GM23338 (cell line): Measurements from ENCODE around the gene POC1B. TPM values are rescaled to one million over a fixed set of nuclear protein-coding genes. Genes with fewer than 3 reads are reported as not detected.

Experiments used
- ATAC-seq: fragments of 200-7000 bp; cut with Tn5 transposase; 3 replicates; pipeline ENCODE4 v1.9.1; 2020
- DNase-seq: peaks from one replicate; pipeline ENCODE4 v3.0.0-alpha.2; 2015; ENCODE audit warnings: low spot score
- H2AFZ ChIP-seq: fragments of 200-600 bp; sonication (generic); 2 replicates; pipeline ENCODE4 v1.8.0; 2016; ENCODE audit warnings: antibody characterized with exemption, mild to moderate bottlenecking, moderate library complexity
- H3F3A ChIP-seq: fragments of 200-600 bp; sonication (generic); replicated peaks from 2 replicates; pipeline ENCODE4 v1.8.0; 2017; ENCODE audit warnings: antibody characterized with exemption, mixed run types, low read depth
- H3K27ac ChIP-seq: fragments of 200-600 bp; sonication (generic); 2 replicates; pipeline ENCODE4 v1.6.1; 2016; ENCODE audit warnings: low read depth
- H3K27me3 ChIP-seq: fragments of 200-600 bp; sonication (generic); 2 replicates; pipeline ENCODE4 v1.8.0; 2016; ENCODE audit warnings: mild to moderate bottlenecking, mixed run types, moderate library complexity; ENCODE audit not compliant: insufficient read depth
- H3K36me3 ChIP-seq: fragments of 200-600 bp; sonication (generic); 2 replicates; pipeline ENCODE4 v1.8.0; 2016; ENCODE audit warnings: mild to moderate bottlenecking; ENCODE audit not compliant: insufficient read depth
- H3K4me1 ChIP-seq: fragments of 200-600 bp; sonication (generic); 2 replicates; pipeline ENCODE4 v1.8.0; 2016; ENCODE audit warnings: mild to moderate bottlenecking, moderate library complexity; ENCODE audit not compliant: insufficient read depth
- H3K4me2 ChIP-seq: fragments of 200-600 bp; sonication (generic); 2 replicates; pipeline ENCODE4 v1.7.1; 2017; ENCODE audit warnings: mixed run types
- H3K4me3 ChIP-seq: fragments of 200-600 bp; sonication (generic); 2 replicates; pipeline ENCODE4 v1.6.1; 2016; ENCODE audit warnings: mixed run types
- H3K79me2 ChIP-seq: fragments of 200-600 bp; sonication (generic); replicated peaks from 2 replicates; pipeline ENCODE4 v1.8.0; 2017; ENCODE audit warnings: mild to moderate bottlenecking; ENCODE audit not compliant: insufficient read depth
- H3K9me2 ChIP-seq: fragments of 200-600 bp; sonication (generic); 2 replicates; pipeline ENCODE4 v1.8.0; 2017; ENCODE audit not compliant: insufficient read depth
- H4K20me1 ChIP-seq: fragments of 200-600 bp; sonication (generic); replicated peaks from 2 replicates; pipeline ENCODE4 v1.8.0; 2017; ENCODE audit warnings: mild to moderate bottlenecking; ENCODE audit not compliant: insufficient read depth
- H3K27ac Mint-ChIP-seq: 2 replicates; pipeline ENCODE4 v1.8.0; 2020; ENCODE audit warnings: inconsistent platforms, mild to moderate bottlenecking, moderate library complexity, mixed read lengths
- H3K27me3 Mint-ChIP-seq: 3 replicates; pipeline ENCODE4 v1.8.0; 2022; ENCODE audit warnings: low read depth, mild to moderate bottlenecking, moderate library complexity, mixed read lengths, inconsistent platforms; ENCODE audit not compliant: insufficient read depth, poor library complexity
- H3K36me3 Mint-ChIP-seq: 3 replicates; pipeline ENCODE4 v1.8.0; 2021; ENCODE audit warnings: low read depth, mild to moderate bottlenecking, inconsistent platforms, moderate library complexity, mixed read lengths
- H3K4me1 Mint-ChIP-seq: 3 replicates; pipeline ENCODE4 v1.8.0; 2020; ENCODE audit warnings: mild to moderate bottlenecking, inconsistent platforms, mixed read lengths
- H3K4me3 Mint-ChIP-seq: 3 replicates; pipeline ENCODE4 v1.8.0; 2021; ENCODE audit warnings: moderate library complexity, mild to moderate bottlenecking, inconsistent platforms, mixed read lengths
- H3K9me3 Mint-ChIP-seq: 3 replicates; pipeline ENCODE4 v1.8.0; 2020; ENCODE audit warnings: moderate library complexity, mild to moderate bottlenecking, inconsistent platforms, mixed read lengths
- CTCF ChIP-seq, 2 experiments: fragments of 200-600 bp in 1 of 2; sonication (generic) in 1 of 2; conservative IDR thresholded peaks; 2 replicates each; pipeline versions ENCODE4 v1.5.1 to v1.6.1; 2016 to 2017; ENCODE audit warnings: antibody characterized with exemption in 2 of 2, low read depth in 2 of 2, mild to moderate bottlenecking in 2 of 2, moderate library complexity in 1 of 2
- EZH2 ChIP-seq: fragments of 200-600 bp; sonication (generic); IDR thresholded peaks from one replicate; pipeline ENCODE4 v1.8.0; 2017; ENCODE audit warnings: antibody characterized with exemption, mild to moderate bottlenecking, low read depth; ENCODE audit not compliant: unreplicated experiment
- EZH2phosphoT487 ChIP-seq: fragments of 200-600 bp; sonication (generic); IDR thresholded peaks from one replicate; pipeline ENCODE4 v1.8.1; 2018; ENCODE audit warnings: antibody characterized with exemption; ENCODE audit not compliant: unreplicated experiment
- NANOG ChIP-seq: IDR thresholded peaks from 2 replicates; pipeline ENCODE4 v1.6.1; 2016; ENCODE audit warnings: antibody characterized with exemption, borderline replicate concordance
- REST ChIP-seq: IDR thresholded peaks from one replicate; pipeline ENCODE4 v1.6.1; 2018; ENCODE audit warnings: antibody characterized with exemption; ENCODE audit not compliant: unreplicated experiment
- ZNF114 ChIP-seq: fragments of 250-450 bp; sonication (Bioruptor Pico); IDR thresholded peaks from 2 replicates; pipeline ENCODE4 v1.5.0; 2020; ENCODE audit warnings: mild to moderate bottlenecking, moderate library complexity
- ZNF331 ChIP-seq: fragments of 250-450 bp; sonication (Bioruptor Pico); IDR thresholded peaks from 2 replicates; pipeline ENCODE4 v1.5.0; 2020; ENCODE audit warnings: low read depth, mild to moderate bottlenecking, moderate library complexity
- polyA plus RNA-seq: library from polyadenylated mRNA; unstranded; fragments of >200 nt; fragmentation: Nextera tagmentation; extraction: Ambion mirVana; gene quantifications from 2 replicates; pipeline ENCODE4 v1.2.1, GENCODE V29; 2016
- total RNA-seq: library from RNA; depleted of rRNA; stranded (reverse); fragments of >200 nt; shearing (Covaris generic); gene quantifications from 2 replicates; pipeline ENCODE4 v1.2.3, GENCODE V29; 2014
- TF ChIP-seq, protein P1 (sequence below): IDR thresholded peaks from 2 replicates; pipeline ENCODE4 v1.6.1; 2016; ENCODE audit warnings: antibody characterized with exemption

Gene POC1B
- total and polyA plus RNA-seq, 2 experiments from 2014 or later: 11.8 to 17.5 TPM

DNA sequence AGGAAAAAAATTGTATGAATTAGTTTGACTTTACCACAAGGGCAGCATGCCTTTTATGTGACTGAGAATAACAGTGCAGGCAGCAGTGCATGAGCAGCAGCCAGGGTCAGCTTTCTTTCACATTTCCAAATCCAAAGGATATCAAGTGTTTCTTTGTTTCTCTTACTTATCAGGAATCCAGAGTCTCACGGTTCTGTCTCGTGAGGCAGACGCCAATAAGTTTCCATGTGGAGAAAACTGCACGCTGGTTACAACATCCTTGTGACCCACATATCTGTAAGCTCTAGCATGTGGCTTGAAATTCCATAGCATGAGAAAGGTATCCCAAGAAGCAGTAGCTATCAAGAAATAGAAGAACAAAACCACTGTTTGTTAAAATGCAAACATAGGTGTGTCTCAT, 28.8 kb downstream of the POC1B start:
- Histone ChIP-seq H3K27ac (no peak overlapping the region), H3K27me3 (no peaks in the 10 kb centered on the region), H3K4me2 (no peak overlapping the region), H3K4me3 (no peak overlapping the region), H3K4me1 (peaks cover 4% of the 10 kb centered on the region; the same call in 1 of the 2 replicates), H2AFZ (no peak overlapping the region), H3F3A (no peaks in the 10 kb centered on the region), H3K36me3 (no peaks in the 10 kb centered on the region), H3K79me2 (no peaks in the 10 kb centered on the region), H3K9me2 (no peaks in the 10 kb centered on the region), H4K20me1 (no peaks in the 10 kb centered on the region)
- Mint-ChIP-seq H3K27me3 (no peaks in the 10 kb centered on the region), H3K9me3 (no peaks in the 10 kb centered on the region; the same call in 2 of the 3 replicates), H3K36me3 (peaks cover 4% of the 10 kb centered on the region; the same call in 2 of the 3 replicates), H3K4me1 (peaks cover 9% of the 10 kb centered on the region), H3K4me3 (no peak overlapping the region), H3K27ac (no peak overlapping the region)
- TF ChIP-seq ZNF331 (no peak), ZNF114 (no peak)
- DNase-seq: no peak
- ATAC-seq: no peak

GRCh38 chr12:89494411-89495231, 31.2 kb downstream of the POC1B start:
- Mint-ChIP-seq H3K9me3 (no peaks in the 10 kb centered on the region; the same call in 2 of the 3 replicates), H3K4me3 (no peak overlapping the region), H3K27me3 (no peaks in the 10 kb centered on the region), H3K36me3 (peaks cover 4% of the 10 kb centered on the region; the same call in 2 of the 3 replicates), H3K27ac (peak overlapping the region; percentile 39), H3K4me1 (peaks cover 9% of the 10 kb centered on the region)
- Histone ChIP-seq H3K79me2 (no peaks in the 10 kb centered on the region), H3K4me2 (no peak overlapping the region), H2AFZ (no peak overlapping the region), H3K4me3 (no peak overlapping the region), H3K9me2 (no peaks in the 10 kb centered on the region), H3F3A (no peaks in the 10 kb centered on the region), H3K27ac (no peak overlapping the region), H3K36me3 (no peaks in the 10 kb centered on the region), H3K27me3 (no peaks in the 10 kb centered on the region), H4K20me1 (no peaks in the 10 kb centered on the region), H3K4me1 (peaks cover 4% of the 10 kb centered on the region; the same call in 1 of the 2 replicates)
- DNase-seq (no peak), ATAC-seq (no peak)
- TF ChIP-seq ZNF114 (no peak), ZNF331 (no peak)

DNA sequence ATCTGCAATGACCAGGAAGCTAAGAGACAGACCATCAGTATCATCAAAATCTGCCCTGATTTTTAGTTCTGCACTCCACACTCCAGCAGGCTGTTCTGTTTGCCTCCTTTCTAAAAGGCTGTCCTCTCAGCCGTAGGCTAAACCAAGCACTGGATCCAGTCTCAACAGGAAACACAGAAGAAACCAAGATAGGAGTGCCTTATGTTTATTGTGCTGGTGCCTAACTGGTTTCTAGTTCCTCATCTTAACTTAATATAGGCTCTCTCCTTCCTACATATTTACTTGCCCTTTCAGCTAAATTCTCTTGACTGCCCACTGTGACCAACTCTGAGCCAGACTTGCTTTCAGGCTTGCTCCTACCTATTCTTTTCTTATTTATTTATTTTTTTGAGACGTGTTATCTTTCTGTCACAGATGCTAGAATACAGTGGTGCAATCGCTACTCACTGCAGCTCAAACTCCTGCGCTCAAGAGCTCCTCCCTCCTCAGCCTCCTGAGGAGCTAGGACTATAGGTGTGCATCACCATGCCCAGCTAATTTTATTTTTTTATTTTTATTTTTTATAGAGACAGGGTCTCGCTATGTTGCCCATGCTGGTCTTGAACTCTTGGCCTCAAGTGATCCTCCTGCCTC, 32.1 kb downstream of the POC1B start:
- Histone ChIP-seq H3F3A (no peaks in the 10 kb centered on the region), H3K27ac (no peak overlapping the region), H4K20me1 (no peaks in the 10 kb centered on the region), H3K4me3 (no peak overlapping the region), H3K79me2 (no peaks in the 10 kb centered on the region), H3K9me2 (no peaks in the 10 kb centered on the region), H3K27me3 (no peaks in the 10 kb centered on the region), H3K36me3 (no peaks in the 10 kb centered on the region), H2AFZ (no peak overlapping the region), H3K4me2 (no peak overlapping the region), H3K4me1 (peaks cover 4% of the 10 kb centered on the region; the same call in 1 of the 2 replicates)
- peaks cover 4% of the 10 kb centered on the region; the same call in 2 of the 3 replicates for H3K36me3 Mint-ChIP-seq
- no peaks in the 10 kb centered on the region; the same call in 2 of the 3 replicates for H3K9me3 Mint-ChIP-seq
- peaks cover 9% of the 10 kb centered on the region for H3K4me1 Mint-ChIP-seq
- no peak overlapping the region for H3K27ac Mint-ChIP-seq
- DNase-seq: no peak
- H3K4me3 Mint-ChIP-seq: no peak overlapping the region
- no peaks in the 10 kb centered on the region for H3K27me3 Mint-ChIP-seq
- ATAC-seq: no peak
- TF ChIP-seq, protein P1, sequence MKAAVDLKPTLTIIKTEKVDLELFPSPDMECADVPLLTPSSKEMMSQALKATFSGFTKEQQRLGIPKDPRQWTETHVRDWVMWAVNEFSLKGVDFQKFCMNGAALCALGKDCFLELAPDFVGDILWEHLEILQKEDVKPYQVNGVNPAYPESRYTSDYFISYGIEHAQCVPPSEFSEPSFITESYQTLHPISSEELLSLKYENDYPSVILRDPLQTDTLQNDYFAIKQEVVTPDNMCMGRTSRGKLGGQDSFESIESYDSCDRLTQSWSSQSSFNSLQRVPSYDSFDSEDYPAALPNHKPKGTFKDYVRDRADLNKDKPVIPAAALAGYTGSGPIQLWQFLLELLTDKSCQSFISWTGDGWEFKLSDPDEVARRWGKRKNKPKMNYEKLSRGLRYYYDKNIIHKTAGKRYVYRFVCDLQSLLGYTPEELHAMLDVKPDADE: no peak
- no peak for TF ChIP-seq EZH2phosphoT487
- TF ChIP-seq CTCF (conservative IDR thresholded peaks at IDR 0.05; ENCODE audit: low read depth in 2 of 2): no peak
- TF ChIP-seq EZH2: no peak
- TF ChIP-seq NANOG: no peak
- TF ChIP-seq REST: no peak
